MM.1S (cell line): ENCODE measurements around the gene GLE1.

ENCODE experiments used
- EZH2 ChIP-seq: fragments of 300-600 bp; sonication (generic); optimal IDR thresholded peaks from 2 replicates; pipeline ENCODE3; 2017; ENCODE audit warnings: low read depth, mild to moderate bottlenecking, antibody characterized with exemption, low read length, mixed read lengths
- TF ChIP-seq, protein P1 (sequence below): fragments of 300-600 bp; sonication (generic); IDR thresholded peaks from 2 replicates; pipeline ENCODE4 v1.5.1; 2016; ENCODE audit warnings: antibody characterized with exemption, low read length, mixed read lengths

DNA sequence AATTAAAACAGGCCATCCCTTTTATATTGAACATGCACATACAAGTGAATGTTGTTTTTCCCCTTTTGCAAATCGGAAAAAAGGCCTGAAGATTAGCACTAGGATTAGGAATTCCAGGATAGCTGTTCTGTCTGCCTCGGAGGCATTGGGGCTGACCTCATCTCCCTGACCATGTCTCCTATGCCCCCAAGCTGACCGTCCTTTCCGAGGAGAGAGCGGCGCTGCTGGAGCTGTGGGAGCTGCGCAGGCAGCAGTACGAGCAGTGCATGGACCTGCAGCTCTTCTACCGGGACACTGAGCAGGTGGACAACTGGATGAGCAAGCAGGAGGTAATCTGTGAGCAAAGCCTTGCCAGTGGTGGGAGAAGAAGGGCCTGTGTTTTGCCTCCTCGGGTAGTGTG is 76.2 kb downstream of the GLE1 start:
- TF ChIP-seq, protein P1, sequence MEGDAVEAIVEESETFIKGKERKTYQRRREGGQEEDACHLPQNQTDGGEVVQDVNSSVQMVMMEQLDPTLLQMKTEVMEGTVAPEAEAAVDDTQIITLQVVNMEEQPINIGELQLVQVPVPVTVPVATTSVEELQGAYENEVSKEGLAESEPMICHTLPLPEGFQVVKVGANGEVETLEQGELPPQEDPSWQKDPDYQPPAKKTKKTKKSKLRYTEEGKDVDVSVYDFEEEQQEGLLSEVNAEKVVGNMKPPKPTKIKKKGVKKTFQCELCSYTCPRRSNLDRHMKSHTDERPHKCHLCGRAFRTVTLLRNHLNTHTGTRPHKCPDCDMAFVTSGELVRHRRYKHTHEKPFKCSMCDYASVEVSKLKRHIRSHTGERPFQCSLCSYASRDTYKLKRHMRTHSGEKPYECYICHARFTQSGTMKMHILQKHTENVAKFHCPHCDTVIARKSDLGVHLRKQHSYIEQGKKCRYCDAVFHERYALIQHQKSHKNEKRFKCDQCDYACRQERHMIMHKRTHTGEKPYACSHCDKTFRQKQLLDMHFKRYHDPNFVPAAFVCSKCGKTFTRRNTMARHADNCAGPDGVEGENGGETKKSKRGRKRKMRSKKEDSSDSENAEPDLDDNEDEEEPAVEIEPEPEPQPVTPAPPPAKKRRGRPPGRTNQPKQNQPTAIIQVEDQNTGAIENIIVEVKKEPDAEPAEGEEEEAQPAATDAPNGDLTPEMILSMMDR, result no peak
- TF ChIP-seq EZH2, result no peak
